HG02852 (cell line): ENCODE data around the gene VWA2.
"Not testable (repeated sequence)": the region's sequence is repeated elsewhere in the genome, so short reads cannot be mapped to it uniquely, and the experiment has no call there.

Source experiments
- ATAC-seq: cut with Tn5 transposase; IDR thresholded peaks from one replicate; pipeline ENCODE4 v1.9.1; 2021; ENCODE audit warnings: mild to moderate bottlenecking, moderate library complexity; ENCODE audit not compliant: unreplicated experiment

VWA2 gene

GRCh38 chr10:114313866-114314265 lies 74.8 kb downstream of the VWA2 start:
- ATAC-seq: no peak

- ATAC-seq: no peak
Measured at GRCh38 chr10:114315566-114316420, 76.7 kb downstream of the VWA2 start.

- ATAC-seq: no peak
Measured at GRCh38 chr10:114316744-114317143, 77.7 kb downstream of the VWA2 start.

- ATAC-seq: no peak
Measured at GRCh38 chr10:114319406-114320248, 80.6 kb downstream of the VWA2 start.

GRCh38 chr10:114320249-114321116 lies 81.4 kb downstream of the VWA2 start:
- ATAC-seq: no peak

GRCh38 chr10:114322344-114322743 lies 83.3 kb downstream of the VWA2 start:
- ATAC-seq: no peak

- ATAC-seq: no peak
Measured at GRCh38 chr10:114323023-114323422, 84.0 kb downstream of the VWA2 start.

- ATAC-seq: no peak
Measured at GRCh38 chr10:114326795-114327194, 87.7 kb downstream of the VWA2 start.

GRCh38 chr10:114327537-114328440 lies 88.7 kb downstream of the VWA2 start:
- ATAC-seq: no peak

- ATAC-seq: no peak
Measured at GRCh38 chr10:114328441-114328812, 89.4 kb downstream of the VWA2 start.

- no peak for ATAC-seq
Measured at GRCh38 chr10:114328874-114329273, 89.8 kb downstream of the VWA2 start.

- ATAC-seq: no peak
Measured at GRCh38 chr10:114329634-114330365, 90.7 kb downstream of the VWA2 start.

GRCh38 chr10:114332301-114333192 lies 93.5 kb downstream of the VWA2 start:
- no peak for ATAC-seq

GRCh38 chr10:114333441-114333840 lies 94.4 kb downstream of the VWA2 start:
- ATAC-seq: not testable (repeated sequence)

- ATAC-seq: no peak
Measured at GRCh38 chr10:114334301-114334700, 95.2 kb downstream of the VWA2 start.

GRCh38 chr10:114335614-114336013 lies 96.6 kb downstream of the VWA2 start:
- ATAC-seq: no peak

- no peak for ATAC-seq
Measured at GRCh38 chr10:114336823-114337509, 97.9 kb downstream of the VWA2 start.
